ENCODE data around the gene GMPR.

GRCh38 chr6:16326531-16326930 lies 88.1 kb downstream of the GMPR start:
- TF ChIP-seq CTCF (IDR thresholded peaks at IDR 0.05) (no peak), ZFX (IDR thresholded peaks at IDR 0.05; ENCODE audit: borderline replicate concordance) (no peak)
